Peyer's patch (tissue), 4 donors: ENCODE results near the gene ADGRG1. TPM values are rescaled to one million over a fixed set of nuclear protein-coding genes. Genes with fewer than 3 reads are reported as not detected.

Experiments used
- DNase-seq, 3 donors: peaks; one replicate each; pipeline ENCODE4 v3.0.0-alpha.2; 2017 to 2019
- H3K27ac ChIP-seq, 4 donors: fragments of 200-600 bp; sonication (generic); one replicate each; pipeline ENCODE4 v1.5.1; 2016 to 2019
- H3K27me3 ChIP-seq, 2 donors: fragments of 200-600 bp; sonication (generic); one replicate each; pipeline ENCODE4 v1.5.1; 2019
- H3K36me3 ChIP-seq, 3 donors: fragments of 200-600 bp; sonication (generic); one replicate each; pipeline ENCODE4 v1.5.1; 2016 to 2019
- H3K4me1 ChIP-seq, 4 donors: fragments of 200-600 bp; sonication (generic); one replicate each; pipeline ENCODE4 v1.5.1; 2016 to 2019
- H3K4me3 ChIP-seq, 4 donors: fragments of 200-600 bp; sonication (generic); 1 replicate in 3 of 4; 2 replicates in 1 of 4; pipeline ENCODE4 v1.5.1; 2016 to 2019; ENCODE audit warnings: mild to moderate bottlenecking in 1 of 4
- H3K9me3 ChIP-seq, 4 donors: fragments of 200-600 bp; sonication (generic); one replicate each; pipeline ENCODE4 v1.5.1; 2016 to 2019; ENCODE audit warnings: mild to moderate bottlenecking in 1 of 4
- POLR2A ChIP-seq, 2 donors: fragments of 450-650 bp; IDR thresholded peaks; one replicate each; pipeline ENCODE4 v1.5.1; 2017; ENCODE audit warnings: antibody characterized with exemption in 2 of 2, mild to moderate bottlenecking in 2 of 2, moderate library complexity in 2 of 2
- total RNA-seq, 4 donors: library from RNA; depleted of rRNA; stranded (reverse); fragments of >200 nt; gene quantifications; one replicate each; pipeline ENCODE4 v1.1.0, GENCODE V29; 2016
- TF ChIP-seq, protein P1 (sequence below), 6 experiments: fragments of 450-650 bp in 4 of 6; fragments of 200-600 bp in 2 of 6; sonication (generic) in 1 of 6; IDR thresholded peaks; one replicate each; pipeline ENCODE4 v1.5.1; 2017 to 2019; ENCODE audit warnings: antibody characterized with exemption in 6 of 6, mild to moderate bottlenecking in 3 of 6, moderate library complexity in 1 of 6

Gene ADGRG1
- total RNA-seq, 4 donors from 2014 or later, result 12.8 to 50.3 (median 34.7) TPM

DNA sequence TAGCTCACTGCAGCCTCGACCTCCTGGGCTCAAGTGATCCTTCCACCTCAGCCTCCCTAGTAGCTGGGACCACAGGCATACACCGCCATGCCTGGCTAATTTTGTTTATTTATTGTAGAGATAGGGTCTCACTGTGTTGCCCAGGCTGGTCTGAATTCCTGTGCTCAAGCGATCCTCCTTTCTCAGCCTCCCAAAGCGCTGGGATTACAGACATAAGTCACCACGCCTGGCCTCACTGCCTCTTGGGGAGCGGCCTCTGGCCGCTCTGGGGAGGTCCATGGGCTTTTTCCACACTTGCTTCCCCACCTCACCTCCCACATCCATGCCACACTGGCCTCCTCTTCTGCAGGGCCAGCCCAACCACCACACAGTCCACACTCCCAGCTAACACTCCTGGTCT is 21.4 kb downstream of the ADGRG1 start:
- no peak for TF ChIP-seq POLR2A (IDR thresholded peaks at IDR 0.05)
- TF ChIP-seq, protein P1, sequence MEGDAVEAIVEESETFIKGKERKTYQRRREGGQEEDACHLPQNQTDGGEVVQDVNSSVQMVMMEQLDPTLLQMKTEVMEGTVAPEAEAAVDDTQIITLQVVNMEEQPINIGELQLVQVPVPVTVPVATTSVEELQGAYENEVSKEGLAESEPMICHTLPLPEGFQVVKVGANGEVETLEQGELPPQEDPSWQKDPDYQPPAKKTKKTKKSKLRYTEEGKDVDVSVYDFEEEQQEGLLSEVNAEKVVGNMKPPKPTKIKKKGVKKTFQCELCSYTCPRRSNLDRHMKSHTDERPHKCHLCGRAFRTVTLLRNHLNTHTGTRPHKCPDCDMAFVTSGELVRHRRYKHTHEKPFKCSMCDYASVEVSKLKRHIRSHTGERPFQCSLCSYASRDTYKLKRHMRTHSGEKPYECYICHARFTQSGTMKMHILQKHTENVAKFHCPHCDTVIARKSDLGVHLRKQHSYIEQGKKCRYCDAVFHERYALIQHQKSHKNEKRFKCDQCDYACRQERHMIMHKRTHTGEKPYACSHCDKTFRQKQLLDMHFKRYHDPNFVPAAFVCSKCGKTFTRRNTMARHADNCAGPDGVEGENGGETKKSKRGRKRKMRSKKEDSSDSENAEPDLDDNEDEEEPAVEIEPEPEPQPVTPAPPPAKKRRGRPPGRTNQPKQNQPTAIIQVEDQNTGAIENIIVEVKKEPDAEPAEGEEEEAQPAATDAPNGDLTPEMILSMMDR (IDR thresholded peaks at IDR 0.05), result no peak
- DNase-seq, result no peak
- H3K4me3 ChIP-seq, result no peak overlapping the region
- H3K27ac ChIP-seq, result no peak overlapping the region
- peaks cover 0 to 3% (median 1%) of the 10 kb centered on the region in 4 donors for H3K4me1 ChIP-seq
- no peaks in the 10 kb centered on the region for H3K27me3 ChIP-seq
- H3K9me3 ChIP-seq, result no peaks in the 10 kb centered on the region
- peaks cover 0 to 9% (median 0%) of the 10 kb centered on the region in 3 donors for H3K36me3 ChIP-seq

DNA sequence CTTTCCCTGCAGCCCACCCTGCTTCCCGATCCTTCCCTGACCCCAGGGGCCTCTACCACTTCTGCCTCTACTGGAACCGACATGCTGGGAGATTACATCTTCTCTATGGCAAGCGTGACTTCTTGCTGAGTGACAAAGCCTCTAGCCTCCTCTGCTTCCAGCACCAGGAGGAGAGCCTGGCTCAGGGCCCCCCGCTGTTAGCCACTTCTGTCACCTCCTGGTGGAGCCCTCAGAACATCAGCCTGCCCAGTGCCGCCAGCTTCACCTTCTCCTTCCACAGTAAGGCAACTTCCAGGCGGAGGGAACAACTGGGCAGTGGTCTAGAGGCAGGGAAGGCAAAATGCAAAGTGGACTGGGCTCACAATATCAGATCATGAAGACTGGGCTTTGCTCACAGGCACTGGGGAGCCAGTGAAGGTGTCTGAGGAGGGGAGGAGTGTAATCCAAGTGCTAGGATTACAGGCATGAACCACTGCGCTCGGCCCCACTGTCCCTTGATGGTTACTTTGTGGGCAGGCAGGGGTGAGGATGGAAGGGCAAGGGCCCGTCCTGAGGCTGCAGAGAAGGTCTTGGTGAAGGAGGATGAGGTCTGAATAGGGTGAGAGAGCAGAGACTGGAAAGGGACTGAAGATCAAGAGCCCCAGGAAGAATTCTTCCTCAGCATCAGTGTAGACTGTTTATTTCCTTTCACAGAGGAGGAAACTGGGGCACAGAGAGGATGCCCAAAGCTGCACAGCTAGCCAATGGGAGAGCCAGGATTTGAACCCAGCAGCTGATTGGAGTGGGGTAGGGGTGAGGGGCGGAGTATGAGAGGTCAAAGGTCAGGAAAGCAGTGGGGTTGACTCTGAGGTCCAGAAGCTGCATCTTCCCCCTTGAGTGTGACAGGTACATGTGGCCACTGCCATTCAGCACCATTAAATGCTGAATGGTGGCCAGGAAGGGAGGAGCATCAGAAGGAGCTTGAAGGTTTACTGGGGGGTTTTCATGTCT is 23.2 kb downstream of the ADGRG1 start:
- TF ChIP-seq POLR2A (IDR thresholded peaks at IDR 0.05), result no peak
- TF ChIP-seq, protein P1 (IDR thresholded peaks at IDR 0.05), result no peak
- peaks cover 0 to 3% (median 1%) of the 10 kb centered on the region in 4 donors for H3K4me1 ChIP-seq
- no peaks in the 10 kb centered on the region for H3K9me3 ChIP-seq
- DNase-seq, result no peak
- H3K4me3 ChIP-seq, result no peak overlapping the region
- no peaks in the 10 kb centered on the region for H3K27me3 ChIP-seq
- no peak overlapping the region for H3K27ac ChIP-seq
- H3K36me3 ChIP-seq, result peaks cover 0 to 9% (median 0%) of the 10 kb centered on the region in 3 donors

DNA sequence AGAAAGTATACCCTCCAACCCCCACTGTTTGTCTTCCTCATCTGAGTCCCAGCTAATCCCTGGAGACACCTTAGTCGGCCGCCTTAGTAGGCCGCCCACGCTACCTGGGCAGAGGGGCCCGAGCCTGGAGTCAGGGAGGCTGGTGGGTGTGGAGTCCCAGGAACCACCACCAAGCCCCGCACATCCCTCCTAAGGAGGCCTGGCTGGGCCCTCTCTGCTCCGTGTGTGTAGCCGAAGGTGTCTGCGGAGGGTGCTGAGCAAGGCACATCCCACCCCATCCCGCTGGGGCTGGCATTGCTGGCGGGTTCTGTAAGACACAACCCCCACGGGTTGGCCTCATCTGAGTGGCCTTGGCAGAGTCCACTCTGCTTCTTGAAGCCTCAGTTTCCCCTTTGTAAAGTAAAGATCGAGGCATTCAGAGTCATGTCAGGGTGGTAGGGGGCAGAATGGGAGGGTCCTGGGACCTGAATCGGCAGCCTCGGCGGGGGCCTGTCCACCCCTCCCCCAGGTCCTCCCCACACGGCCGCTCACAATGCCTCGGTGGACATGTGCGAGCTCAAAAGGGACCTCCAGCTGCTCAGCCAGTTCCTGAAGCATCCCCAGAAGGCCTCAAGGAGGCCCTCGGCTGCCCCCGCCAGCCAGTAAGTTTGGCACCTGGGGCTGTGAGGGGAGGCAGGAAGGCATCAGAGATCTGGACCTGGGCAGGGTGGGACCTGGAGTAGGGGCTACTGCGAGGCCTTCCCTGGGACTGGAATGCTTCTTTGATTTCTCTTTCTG is 24.5 kb downstream of the ADGRG1 start:
- Histone ChIP-seq H3K36me3 (peaks cover 0 to 9% (median 0%) of the 10 kb centered on the region in 3 donors), H3K9me3 (no peaks in the 10 kb centered on the region)

DNA sequence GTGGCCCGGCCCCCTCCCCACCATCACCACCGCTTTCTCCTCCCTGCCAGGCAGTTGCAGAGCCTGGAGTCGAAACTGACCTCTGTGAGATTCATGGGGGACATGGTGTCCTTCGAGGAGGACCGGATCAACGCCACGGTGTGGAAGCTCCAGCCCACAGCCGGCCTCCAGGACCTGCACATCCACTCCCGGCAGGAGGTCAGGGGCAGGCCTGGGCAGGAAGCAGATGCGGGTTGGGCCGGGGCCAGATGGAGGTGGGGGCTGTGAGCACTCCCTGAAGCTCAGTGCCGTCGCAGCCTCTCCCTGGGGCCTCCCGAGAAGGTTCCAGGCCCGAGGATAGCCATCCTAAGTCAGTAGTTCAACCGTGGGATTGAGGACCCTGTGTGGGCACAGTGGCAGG is 25.5 kb downstream of the ADGRG1 start:
- TF ChIP-seq POLR2A (IDR thresholded peaks at IDR 0.05), result no peak
- TF ChIP-seq, protein P1 (IDR thresholded peaks at IDR 0.05), result no peak
- DNase-seq, result no peak
- no peak overlapping the region for H3K27ac ChIP-seq
- no peak overlapping the region for H3K4me3 ChIP-seq
- peaks cover 0 to under 1% (median 0%) of the 10 kb centered on the region in 4 donors for H3K4me1 ChIP-seq
- H3K36me3 ChIP-seq, result peaks cover 0 to 9% (median 0%) of the 10 kb centered on the region in 3 donors
- H3K27me3 ChIP-seq, result no peaks in the 10 kb centered on the region
- no peaks in the 10 kb centered on the region for H3K9me3 ChIP-seq

More for the DNA sequence above, 24.5 kb downstream of the ADGRG1 start:
- no peak for TF ChIP-seq POLR2A (IDR thresholded peaks at IDR 0.05)
- TF ChIP-seq, protein P1 (IDR thresholded peaks at IDR 0.05), result no peak
- H3K4me1 ChIP-seq, result peaks cover 0 to 3% (median under 1%) of the 10 kb centered on the region in 4 donors
- no peak overlapping the region for H3K27ac ChIP-seq
- no peaks in the 10 kb centered on the region for H3K27me3 ChIP-seq
- H3K4me3 ChIP-seq, result no peak overlapping the region
- DNase-seq, result no peak

DNA sequence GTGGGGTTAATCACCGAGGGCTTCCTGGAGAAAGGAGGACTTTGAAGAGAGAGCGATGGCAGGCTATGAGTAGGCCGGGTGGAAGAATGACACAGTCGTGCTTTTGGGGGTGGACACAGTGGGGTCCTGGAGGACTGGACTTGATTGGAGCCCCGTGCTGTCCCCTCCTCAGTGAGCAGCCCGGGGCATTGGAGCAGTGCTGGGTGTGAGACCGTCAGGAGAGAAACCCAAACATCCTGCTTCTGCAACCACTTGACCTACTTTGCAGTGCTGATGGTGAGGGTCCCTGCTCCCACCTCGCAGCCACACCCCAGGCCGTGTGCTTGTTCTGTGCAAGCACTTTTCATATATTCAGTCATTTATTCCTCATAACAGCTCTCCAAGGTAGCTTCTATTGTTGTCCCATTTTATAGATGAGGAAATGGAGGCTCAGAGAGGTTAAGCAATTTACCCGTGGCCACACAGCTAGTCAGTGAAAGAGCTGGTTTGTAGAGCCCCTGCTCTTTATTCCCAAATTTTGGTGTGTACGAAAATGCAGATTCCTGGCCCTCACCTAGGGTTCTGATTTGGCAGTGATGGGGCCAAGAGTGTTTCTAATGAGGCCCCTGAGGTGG is 28.0 kb downstream of the ADGRG1 start:
- H3K4me3 ChIP-seq, result no peak overlapping the region
- DNase-seq, result no peak
- no peaks in the 10 kb centered on the region for H3K9me3 ChIP-seq
- no peaks in the 10 kb centered on the region for H3K27me3 ChIP-seq
- TF ChIP-seq, protein P1 (IDR thresholded peaks at IDR 0.05), result no peak
- TF ChIP-seq POLR2A (IDR thresholded peaks at IDR 0.05), result no peak
- no peak overlapping the region for H3K27ac ChIP-seq
- H3K36me3 ChIP-seq, result peaks cover 0 to 15% (median 0%) of the 10 kb centered on the region in 3 donors
- H3K4me1 ChIP-seq, result no peaks in the 10 kb centered on the region
